H9 (cell line): ENCODE measurements around the gene SMU1. TPM values are rescaled to one million over a fixed set of nuclear protein-coding genes. Genes with fewer than 3 reads are reported as not detected.

Experiments used
- DNase-seq: peaks from one replicate; pipeline ENCODE4 v3.0.0-alpha.2; 2017
- H2AFZ ChIP-seq: one replicate; pipeline ENCODE4 v1.6.1; 2013; ENCODE audit warnings: mild to moderate bottlenecking, low read length, control low read depth, moderate library complexity
- H2AK5ac ChIP-seq: 2 replicates; pipeline ENCODE4 v1.6.1; 2013; ENCODE audit warnings: low read length, control low read depth, mixed read lengths; ENCODE audit not compliant: insufficient read length
- H2BK120ac ChIP-seq: one replicate; pipeline ENCODE4 v1.6.1; 2013; ENCODE audit warnings: low read depth, mild to moderate bottlenecking, low read length, control low read depth, inconsistent platforms; ENCODE audit not compliant: poor library complexity, severe bottlenecking
- H2BK12ac ChIP-seq: 2 replicates; pipeline ENCODE4 v1.6.1; 2013; ENCODE audit warnings: low read length, control low read depth, mixed read lengths, low read depth; ENCODE audit not compliant: insufficient read length
- H2BK15ac ChIP-seq: 2 replicates; pipeline ENCODE4 v1.6.1; 2013; ENCODE audit warnings: low read depth, low read length, control low read depth
- H2BK20ac ChIP-seq: one replicate; pipeline ENCODE4 v1.6.1; 2013; ENCODE audit warnings: low read depth, mild to moderate bottlenecking, low read length, control low read depth, inconsistent platforms; ENCODE audit not compliant: poor library complexity, severe bottlenecking
- H2BK5ac ChIP-seq: 2 replicates; pipeline ENCODE4 v1.6.1; 2013; ENCODE audit warnings: low read length, control low read depth, mixed read lengths; ENCODE audit not compliant: insufficient read length
- H3K14ac ChIP-seq: 2 replicates; pipeline ENCODE4 v1.6.1; 2013; ENCODE audit warnings: low read length, control low read depth; ENCODE audit not compliant: insufficient read depth
- H3K18ac ChIP-seq: 2 replicates; pipeline ENCODE4 v1.6.1; 2013; ENCODE audit warnings: low read depth, mild to moderate bottlenecking, mixed read lengths, low read length, control low read depth; ENCODE audit not compliant: insufficient read length
- H3K23ac ChIP-seq: 2 replicates; pipeline ENCODE4 v1.6.1; 2013; ENCODE audit warnings: low read length, control low read depth, mixed read lengths, low read depth; ENCODE audit not compliant: insufficient read length
- H3K23me2 ChIP-seq: 2 replicates; pipeline ENCODE4 v1.6.1; 2013; ENCODE audit warnings: low read depth, mild to moderate bottlenecking, mixed read lengths, low read length, control low read depth; ENCODE audit not compliant: insufficient read length, poor library complexity, severe bottlenecking
- H3K27ac ChIP-seq: 2 replicates; pipeline ENCODE4 v1.5.1; 2013; ENCODE audit warnings: low read length, control low read depth, mixed read lengths, low read depth; ENCODE audit not compliant: insufficient read length
- H3K27me3 ChIP-seq: 2 replicates; pipeline ENCODE4 v1.6.1; 2013; ENCODE audit warnings: low read length, control low read depth, inconsistent platforms; ENCODE audit not compliant: insufficient read depth
- H3K4ac ChIP-seq: 2 replicates; pipeline ENCODE4 v1.6.1; 2013; ENCODE audit warnings: low read depth, mild to moderate bottlenecking, control low read depth, inconsistent platforms, low read length, moderate library complexity
- H3K4me1 ChIP-seq: 2 replicates; pipeline ENCODE4 v1.6.1; 2013; ENCODE audit warnings: low read length, control low read depth, inconsistent platforms; ENCODE audit not compliant: insufficient read depth
- H3K4me2 ChIP-seq: 2 replicates; pipeline ENCODE4 v1.6.1; 2013; ENCODE audit warnings: low read length, control low read depth, mixed read lengths; ENCODE audit not compliant: insufficient read length, insufficient read depth
- H3K56ac ChIP-seq: 2 replicates; pipeline ENCODE4 v1.6.1; 2013; ENCODE audit warnings: low read depth, mild to moderate bottlenecking, mixed read lengths, low read length, control low read depth; ENCODE audit not compliant: insufficient read length
- H3K79me1 ChIP-seq: 2 replicates; pipeline ENCODE4 v1.6.1; 2013; ENCODE audit warnings: low read depth, mild to moderate bottlenecking, moderate library complexity, low read length, control low read depth, inconsistent platforms; ENCODE audit not compliant: insufficient read depth, poor library complexity, severe bottlenecking
- H3K79me2 ChIP-seq: 2 replicates; pipeline ENCODE4 v1.6.1; 2013; ENCODE audit warnings: low read length, control low read depth, inconsistent platforms; ENCODE audit not compliant: insufficient read depth
- H3K9ac ChIP-seq: 2 replicates; pipeline ENCODE4 v1.6.1; 2013; ENCODE audit warnings: low read length, control low read depth, mixed read lengths; ENCODE audit not compliant: insufficient read length; ENCODE audit errors: extremely low read depth
- H3K9me3 ChIP-seq: one replicate; pipeline ENCODE4 v1.6.1; 2013; ENCODE audit warnings: low read depth, low read length, inconsistent platforms; ENCODE audit not compliant: control insufficient read depth
- H3T11ph ChIP-seq: one replicate; pipeline ENCODE4 v1.6.1; 2013; ENCODE audit warnings: mild to moderate bottlenecking, low read length, control low read depth, inconsistent platforms
- H4K20me1 ChIP-seq: one replicate; pipeline ENCODE4 v1.6.1; 2013; ENCODE audit not compliant: control insufficient read depth, insufficient read length, insufficient read depth
- H4K5ac ChIP-seq: 2 replicates; pipeline ENCODE4 v1.6.1; 2013; ENCODE audit warnings: low read depth, mild to moderate bottlenecking, mixed read lengths, low read length, control low read depth; ENCODE audit not compliant: insufficient read length
- H4K8ac ChIP-seq: replicated peaks from 2 replicates; pipeline ENCODE4 v1.6.1; 2013; ENCODE audit warnings: low read length, control low read depth, mixed read lengths, low read depth; ENCODE audit not compliant: insufficient read length
- H4K91ac ChIP-seq: 2 replicates; pipeline ENCODE4 v1.6.1; 2013; ENCODE audit warnings: low read depth, mild to moderate bottlenecking, moderate library complexity, mixed read lengths, low read length, control low read depth; ENCODE audit not compliant: insufficient read length
- H3K27ac Mint-ChIP-seq, 3 experiments: 2 replicates in 2 of 3; 3 replicates in 1 of 3; pipeline ENCODE4 v1.8.0; 2020 to 2021; ENCODE audit warnings: mixed read lengths in 3 of 3, mild to moderate bottlenecking in 1 of 3, moderate library complexity in 1 of 3
- H3K27me3 Mint-ChIP-seq: 2 replicates; pipeline ENCODE4 v1.8.0; 2021; ENCODE audit warnings: low read depth, mild to moderate bottlenecking, moderate library complexity, mixed read lengths
- H3K36me3 Mint-ChIP-seq, 3 experiments: 2 replicates in 2 of 3; 3 replicates in 1 of 3; pipeline ENCODE4 v1.8.0; 2020 to 2021; ENCODE audit warnings: low read depth in 3 of 3, mixed read lengths in 3 of 3; ENCODE audit not compliant: insufficient read depth in 1 of 3
- H3K4me1 Mint-ChIP-seq, 2 experiments: 2 replicates each; pipeline ENCODE4 v1.8.0; 2020; ENCODE audit warnings: mixed read lengths in 2 of 2
- H3K4me3 Mint-ChIP-seq, 2 experiments: 2 replicates in 1 of 2; 3 replicates in 1 of 2; pipeline ENCODE4 v1.8.0; 2020 to 2021; ENCODE audit warnings: mild to moderate bottlenecking in 2 of 2, mixed read lengths in 2 of 2, moderate library complexity in 1 of 2
- H3K9me3 Mint-ChIP-seq, 2 experiments: 2 replicates in 1 of 2; 3 replicates in 1 of 2; pipeline ENCODE4 v1.8.0; 2020; ENCODE audit warnings: mild to moderate bottlenecking in 2 of 2, mixed read lengths in 2 of 2, moderate library complexity in 1 of 2
- CTCF ChIP-seq: fragments of 200-600 bp; sonication (generic); conservative IDR thresholded peaks from 3 replicates; pipeline ENCODE4 v1.8.0; 2021; ENCODE audit warnings: antibody characterized with exemption, mild to moderate bottlenecking
- WGBS: extraction: QIAGEN DNeasy Blood & Tissue Kit; methylation state at CpG from one replicate; pipeline ENCODE4 v1.1.7; 2013; ENCODE audit warnings: missing lambda C conversion rate, low lambda C conversion rate, mixed read lengths; ENCODE audit not compliant: insufficient read length; ENCODE audit errors: extremely low coverage; 5-methylcytosine and 5-hydroxymethylcytosine counted together
- total RNA-seq: library from RNA; stranded (reverse); gene quantifications from 2 replicates; pipeline ENCODE4 v1.2.1, GENCODE V29; 2021

SMU1 gene
- total RNA-seq, 1 experiment from 2014 or later, result 26.9 TPM

- no peak overlapping the region for H3T11ph ChIP-seq
- H2AK5ac ChIP-seq, result no peak overlapping the region
- H3K79me2 ChIP-seq, result no peaks in the 10 kb centered on the region
- H2AFZ ChIP-seq, result no peak overlapping the region
- Mint-ChIP-seq H3K27me3 (no peaks in the 10 kb centered on the region; the same call in 1 of the 2 replicates), H3K4me3 (no peak overlapping the region), H3K9me3 (no peaks in the 10 kb centered on the region), H3K36me3 (peaks cover 12 to 15% (median 12%) of the 10 kb centered on the region in 3 experiments; a peak in 6 of 7 replicates), H3K27ac (no peak overlapping the region; a peak in 1 of 7 replicates), H3K4me1 (peaks cover 12 to 20% of the 10 kb centered on the region in 2 experiments)
- no peak overlapping the region for H3K18ac ChIP-seq
- H3K9me3 ChIP-seq, result no peaks in the 10 kb centered on the region
- no peaks in the 10 kb centered on the region for H3K23me2 ChIP-seq
- no peak overlapping the region for H2BK12ac ChIP-seq
- no peaks in the 10 kb centered on the region for H4K20me1 ChIP-seq
- H3K9ac ChIP-seq, result no peak overlapping the region
- no peak overlapping the region for H3K14ac ChIP-seq
- H4K91ac ChIP-seq, result no peak overlapping the region
- no peak for DNase-seq
- H3K4me1 ChIP-seq, result no peaks in the 10 kb centered on the region
- H2BK15ac ChIP-seq, result no peak overlapping the region
- H3K56ac ChIP-seq, result no peak overlapping the region
- H3K27ac ChIP-seq, result no peak overlapping the region
- no peak overlapping the region for H3K4ac ChIP-seq
- no peak overlapping the region for H3K4me2 ChIP-seq
- H2BK5ac ChIP-seq, result no peak overlapping the region
- no peaks in the 10 kb centered on the region for H3K79me1 ChIP-seq
- no peak overlapping the region for H3K23ac ChIP-seq
- H2BK20ac ChIP-seq, result no peak overlapping the region
- no peaks in the 10 kb centered on the region for H3K27me3 ChIP-seq
- H4K8ac ChIP-seq, result no peak overlapping the region
- H4K5ac ChIP-seq, result no peak overlapping the region
- TF ChIP-seq CTCF, result no peak
- no CpG with 5 or more reads among the region's 5 CpGs for WGBS
- no peak overlapping the region for H2BK120ac ChIP-seq
Measured at GRCh38 chr9:33124046-33124445, 47.6 kb upstream of the SMU1 start.
